GM12865 (cell line): ENCODE results near the gene ZBTB42.

ENCODE experiments used
- DNase-seq: peaks from one replicate; pipeline ENCODE4 v3.0.0; 2010; ENCODE audit warnings: low read depth
- H3K4me3 ChIP-seq: 2 replicates; pipeline ENCODE4 v1.5.1; 2011; ENCODE audit warnings: mild to moderate bottlenecking, low read depth, low read length, control low read depth
- CTCF ChIP-seq: IDR thresholded peaks from 2 replicates; pipeline ENCODE4 v1.5.1; 2011; ENCODE audit warnings: low read length, control low read depth, low read depth, inconsistent platforms; ENCODE audit not compliant: insufficient read depth; ENCODE audit errors: missing control alignments

Gene ZBTB42

GRCh38 chr14:104821971-104822608, 21.2 kb downstream of the ZBTB42 start:
- H3K4me3 ChIP-seq = no peak overlapping the region
- DNase-seq = no peak
- no peak for TF ChIP-seq CTCF

DNA sequence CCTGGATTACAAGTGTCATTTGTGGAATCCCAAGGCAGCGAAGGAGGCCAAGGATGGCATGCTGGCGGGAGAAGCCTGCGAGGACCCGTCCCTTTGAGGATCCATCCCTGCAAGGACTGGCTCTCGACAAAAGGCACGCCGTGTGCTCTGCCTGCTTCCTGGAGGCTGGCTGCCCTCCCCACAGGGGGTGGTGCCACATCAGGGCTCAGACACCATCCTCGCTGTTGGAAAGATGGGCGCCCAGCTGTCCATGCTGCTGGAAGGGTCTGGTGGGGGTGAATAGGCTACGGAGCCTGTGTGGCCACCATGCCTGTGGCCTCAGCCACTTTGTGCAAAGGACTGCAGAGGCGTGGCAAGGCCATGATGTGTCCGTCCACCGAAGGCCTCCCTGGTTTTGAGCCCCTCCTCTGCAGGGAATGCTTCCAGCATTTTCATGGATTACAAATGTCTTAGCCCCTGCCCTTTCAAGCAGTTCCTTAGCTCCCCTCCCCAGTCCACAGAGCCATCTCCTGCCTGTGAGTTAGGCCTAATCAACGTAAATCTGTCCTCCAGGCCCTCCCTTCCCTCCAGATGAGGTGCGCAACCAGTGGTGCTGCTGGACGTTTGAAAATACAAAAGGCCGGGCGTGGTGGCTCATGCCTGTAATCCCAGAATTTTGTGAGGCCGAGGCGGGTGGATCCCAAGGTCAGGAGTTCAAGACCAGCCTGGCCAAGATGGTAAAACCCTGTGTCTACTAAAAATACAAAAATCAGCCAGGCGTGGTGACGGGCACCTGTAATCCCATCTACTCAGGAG, 22.1 kb downstream of the ZBTB42 start:
- no peak for DNase-seq
- no peak overlapping the region for H3K4me3 ChIP-seq
- no peak for TF ChIP-seq CTCF

- TF ChIP-seq CTCF = no peak
Measured at GRCh38 chr14:104824353-104824997, 23.6 kb downstream of the ZBTB42 start.

GRCh38 chr14:104826189-104826860, 25.4 kb downstream of the ZBTB42 start:
- peak overlapping the region; percentile 52 for H3K4me3 ChIP-seq
- peak; percentile 88 for DNase-seq
- peak; percentile 74 for TF ChIP-seq CTCF

More at GRCh38 chr14:104824353-104824997, 23.6 kb downstream of the ZBTB42 start:
- H3K4me3 ChIP-seq = no peak overlapping the region
- no peak for DNase-seq

DNA sequence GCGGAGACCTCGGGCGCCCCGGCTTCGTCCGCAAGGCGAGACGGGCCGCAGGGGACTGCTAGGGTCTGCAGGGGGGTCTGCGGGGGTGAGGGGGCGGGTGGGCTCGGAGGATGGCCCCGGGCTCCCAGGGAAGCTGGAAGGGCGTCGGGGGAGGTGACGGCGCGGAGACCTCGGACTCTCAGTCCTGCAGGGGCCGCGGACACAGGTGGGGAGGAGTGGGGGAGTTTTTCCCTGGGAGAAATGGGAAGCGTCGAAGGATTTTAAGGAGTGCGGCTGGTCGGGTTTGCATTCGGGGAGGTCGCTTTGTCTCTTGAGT, 25.9 kb downstream of the ZBTB42 start:
- no peak for DNase-seq
- no peak overlapping the region for H3K4me3 ChIP-seq
- no peak for TF ChIP-seq CTCF

DNA sequence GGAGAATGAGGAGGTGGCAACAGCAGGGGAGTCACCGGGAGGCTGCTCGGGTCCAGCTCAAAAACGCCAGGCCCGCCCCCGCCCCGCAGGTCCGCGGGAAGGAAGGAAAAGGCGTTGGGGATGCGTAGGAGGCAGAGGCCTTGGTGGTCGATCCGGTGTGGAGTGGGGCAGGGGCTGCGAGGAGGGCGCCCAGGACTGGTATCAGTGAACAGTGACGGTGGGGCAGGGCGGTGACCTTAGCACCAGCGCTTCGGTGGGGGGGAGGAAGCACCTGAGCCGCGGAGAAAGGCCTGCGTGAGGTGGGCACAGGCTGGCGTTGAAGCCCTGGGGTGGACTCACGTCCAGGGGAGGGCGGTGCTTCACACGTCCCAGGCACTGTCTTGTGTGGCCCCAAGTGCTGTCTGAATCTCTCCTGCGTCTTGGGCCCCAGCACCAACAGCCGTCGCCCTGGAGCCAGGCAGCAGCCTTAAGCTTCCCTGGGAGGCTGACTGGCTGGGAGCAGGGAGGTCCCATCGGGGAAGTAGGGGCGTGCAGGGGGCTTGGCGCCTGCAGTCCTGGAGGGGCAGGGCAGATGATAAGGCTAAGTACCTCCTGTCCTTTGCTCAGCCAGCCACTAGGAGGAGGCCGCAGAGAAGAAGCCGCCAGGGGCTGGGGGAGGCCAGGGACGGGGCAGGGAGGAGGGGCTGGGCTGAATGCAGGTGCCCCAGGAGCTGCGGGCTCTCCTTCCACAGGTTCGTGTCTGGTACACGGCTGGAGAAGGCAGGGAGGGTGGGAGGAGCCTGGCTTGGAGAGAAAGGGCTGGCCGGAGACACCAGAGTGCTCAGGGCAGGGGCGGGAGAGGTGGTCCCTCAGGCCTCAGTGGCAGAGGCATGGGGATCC, 26.5 kb downstream of the ZBTB42 start:
- TF ChIP-seq CTCF = peak; percentile 44
- DNase-seq = peak; percentile 37
- H3K4me3 ChIP-seq = no peak overlapping the region
